Astrocyte (in vitro differentiated cells and primary cell): ENCODE measurements around the gene NPHS1. TPM values are rescaled to one million over a fixed set of nuclear protein-coding genes. Genes with fewer than 3 reads are reported as not detected.

ENCODE experiments used
- DNase-seq: peaks from one replicate; pipeline ENCODE4 v3.0.0-alpha.2; 2010; ENCODE audit warnings: low read depth
- FAIRE-seq: peaks from 2 replicates; lab custom pipeline; 2011; peaks lifted over from hg19 to GRCh38; lab: Jason Lieb, UNC
- H2AFZ ChIP-seq: 2 replicates; pipeline ENCODE4 v1.6.0; 2012; ENCODE audit warnings: low read depth, low read length, inconsistent platforms
- H3K27ac ChIP-seq: 2 replicates; pipeline ENCODE4 v1.5.1; 2011; ENCODE audit warnings: low read depth, low read length, inconsistent platforms
- H3K27me3 ChIP-seq: 2 replicates; pipeline ENCODE4 v1.6.0; 2011; ENCODE audit warnings: low read length, inconsistent platforms; ENCODE audit not compliant: insufficient read depth
- H3K36me3 ChIP-seq: 2 replicates; pipeline ENCODE4 v1.5.1; 2011; ENCODE audit warnings: low read length, inconsistent platforms; ENCODE audit not compliant: insufficient read depth
- H3K4me1 ChIP-seq: 2 replicates; pipeline ENCODE4 v1.5.1; 2011; ENCODE audit warnings: low read length, inconsistent platforms; ENCODE audit not compliant: insufficient read depth
- H3K4me2 ChIP-seq: 2 replicates; pipeline ENCODE4 v1.6.0; 2012; ENCODE audit warnings: low read length, inconsistent platforms
- H3K4me3 ChIP-seq: 2 replicates; pipeline ENCODE4 v1.5.1; 2011; ENCODE audit warnings: low read depth, mild to moderate bottlenecking, low read length, inconsistent platforms; ENCODE audit not compliant: insufficient read depth
- H3K79me2 ChIP-seq: 2 replicates; pipeline ENCODE4 v1.6.0; 2012; ENCODE audit warnings: mild to moderate bottlenecking, low read length, inconsistent platforms; ENCODE audit not compliant: insufficient read depth
- H3K9ac ChIP-seq: 2 replicates; pipeline ENCODE4 v1.6.0; 2012; ENCODE audit warnings: mild to moderate bottlenecking, low read length, inconsistent platforms
- H3K9me3 ChIP-seq: 2 replicates; pipeline ENCODE4 v1.5.1; 2012; ENCODE audit warnings: low read depth, mild to moderate bottlenecking, low read length, inconsistent platforms; ENCODE audit not compliant: insufficient read depth
- H4K20me1 ChIP-seq: 2 replicates; pipeline ENCODE4 v1.6.0; 2012; ENCODE audit warnings: low read length, inconsistent platforms; ENCODE audit not compliant: insufficient read depth
- H3K27ac Mint-ChIP-seq: one replicate; pipeline ENCODE4 v1.8.0; 2021; ENCODE audit warnings: mild to moderate bottlenecking, mixed read lengths; ENCODE audit not compliant: unreplicated experiment
- H3K27me3 Mint-ChIP-seq: one replicate; pipeline ENCODE4 v1.8.0; 2021; ENCODE audit warnings: low read depth, mixed read lengths; ENCODE audit not compliant: unreplicated experiment
- H3K36me3 Mint-ChIP-seq: one replicate; pipeline ENCODE4 v1.8.0; 2021; ENCODE audit warnings: low read depth, mixed read lengths; ENCODE audit not compliant: unreplicated experiment
- H3K4me1 Mint-ChIP-seq: one replicate; pipeline ENCODE4 v1.8.0; 2021; ENCODE audit warnings: low read depth, mixed read lengths; ENCODE audit not compliant: unreplicated experiment
- H3K4me3 Mint-ChIP-seq: one replicate; pipeline ENCODE4 v1.8.0; 2021; ENCODE audit warnings: mild to moderate bottlenecking, moderate library complexity, mixed read lengths; ENCODE audit not compliant: unreplicated experiment
- H3K9me3 Mint-ChIP-seq: one replicate; pipeline ENCODE4 v1.8.0; 2021; ENCODE audit warnings: mild to moderate bottlenecking, mixed read lengths; ENCODE audit not compliant: unreplicated experiment
- CTCF ChIP-seq: IDR thresholded peaks from 2 replicates; pipeline ENCODE4 v1.5.1; 2011; ENCODE audit warnings: low read depth, mild to moderate bottlenecking, inconsistent platforms, low read length, moderate library complexity; ENCODE audit not compliant: insufficient read depth
- EZH2 ChIP-seq: IDR thresholded peaks from 2 replicates; pipeline ENCODE4 v1.6.1; 2012; ENCODE audit warnings: mild to moderate bottlenecking, low read length, inconsistent platforms; ENCODE audit not compliant: insufficient read depth
- total RNA-seq: library from RNA; stranded (reverse); gene quantifications from 2 replicates; pipeline ENCODE4 v1.2.1, GENCODE V29; 2021

Gene NPHS1
- total RNA-seq, 1 donor from 2014 or later = not detected

DNA sequence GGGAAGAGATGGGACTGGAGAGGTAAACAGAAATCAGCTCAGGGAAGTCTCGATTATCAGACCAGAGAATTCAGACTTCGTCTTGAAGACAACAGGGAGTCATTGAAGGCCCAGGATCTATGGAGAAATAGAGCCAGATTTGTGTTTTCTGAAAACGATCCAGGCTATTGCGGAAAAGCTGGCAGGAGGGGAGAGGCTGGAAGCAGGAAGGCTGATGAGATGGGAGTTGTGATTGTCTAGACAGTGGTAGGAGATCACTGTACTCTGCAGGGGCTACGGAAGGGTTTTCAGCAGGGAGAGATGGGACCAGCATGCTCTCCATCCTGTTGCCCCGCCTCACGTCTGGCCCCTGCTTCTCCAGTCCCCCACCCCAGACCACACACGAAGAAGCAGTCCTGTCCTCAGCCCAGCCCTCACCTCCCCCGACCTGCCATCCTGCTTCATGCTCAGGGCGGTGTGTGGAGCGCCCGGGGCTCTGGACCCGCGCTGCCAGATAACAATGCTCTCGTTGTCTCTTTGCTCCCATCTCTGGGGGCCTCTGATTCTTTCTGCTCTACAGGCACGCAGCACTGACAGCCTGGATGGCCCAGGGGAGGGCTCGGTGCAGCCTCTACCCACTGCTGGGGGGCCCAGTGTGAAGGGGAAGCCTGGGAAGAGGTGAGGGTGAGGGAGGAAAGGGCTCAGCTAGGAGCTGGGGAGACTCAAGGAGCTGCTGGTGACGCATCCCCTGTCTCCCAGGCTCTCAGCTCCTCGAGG is 75.0 kb downstream of the NPHS1 start:
- peaks cover 4% of the 10 kb centered on the region for H3K36me3 Mint-ChIP-seq
- no peaks in the 10 kb centered on the region for H3K27me3 ChIP-seq
- H3K36me3 ChIP-seq = no peaks in the 10 kb centered on the region
- no peak overlapping the region for H3K9ac ChIP-seq
- H3K4me2 ChIP-seq = peak overlapping the region; percentile 93
- peaks cover 27% of the 10 kb centered on the region for H3K27me3 Mint-ChIP-seq
- peaks cover 13% of the 10 kb centered on the region for H3K4me1 ChIP-seq
- H3K27ac Mint-ChIP-seq = no peak overlapping the region
- TF ChIP-seq CTCF (no peak), EZH2 (no peak)
- no peak overlapping the region for H2AFZ ChIP-seq
- H4K20me1 ChIP-seq = peaks cover 9% of the 10 kb centered on the region
- H3K9me3 Mint-ChIP-seq = peaks cover 4% of the 10 kb centered on the region
- FAIRE-seq (no peak), DNase-seq (no peak)
- H3K4me3 Mint-ChIP-seq = peak overlapping the region; percentile 79
- H3K4me1 Mint-ChIP-seq = peaks cover 7% of the 10 kb centered on the region
- no peaks in the 10 kb centered on the region for H3K9me3 ChIP-seq
- peaks cover 5% of the 10 kb centered on the region for H3K79me2 ChIP-seq
- no peak overlapping the region for H3K27ac ChIP-seq
- H3K4me3 ChIP-seq = no peak overlapping the region

DNA sequence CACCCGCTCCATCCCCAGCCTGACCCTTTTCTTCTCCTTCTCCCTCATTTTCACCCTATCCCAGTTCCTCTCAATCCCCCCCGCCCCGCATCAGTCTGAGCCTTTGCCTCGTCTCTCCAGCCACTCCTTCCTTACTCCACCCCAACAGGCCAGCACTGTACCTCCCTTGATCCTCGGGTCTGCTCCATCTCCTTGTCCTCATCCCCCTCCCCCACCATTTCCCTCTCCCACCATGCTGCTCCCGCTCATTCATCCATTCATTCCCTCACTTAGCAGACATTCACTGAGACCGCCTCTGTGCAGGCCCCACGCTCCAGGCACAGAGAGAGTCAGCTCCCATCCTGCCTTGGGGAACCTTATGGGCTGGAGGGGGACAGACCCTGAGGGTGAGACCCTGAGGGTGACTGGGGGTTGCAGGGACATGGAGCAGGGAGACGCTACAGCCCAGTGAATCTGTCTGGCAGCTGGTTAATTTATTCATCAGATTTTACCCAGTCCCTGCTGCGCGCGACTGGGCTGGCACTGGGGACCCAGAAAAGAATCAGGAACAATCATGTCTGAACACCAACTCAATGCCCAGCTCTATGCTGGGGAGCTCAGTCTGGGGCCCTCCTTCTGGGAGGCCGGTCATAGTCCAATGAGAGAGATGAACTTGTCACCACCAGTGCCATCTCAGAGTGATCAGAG is 76.1 kb downstream of the NPHS1 start:
- peaks cover 23% of the 10 kb centered on the region for H3K27me3 Mint-ChIP-seq
- H2AFZ ChIP-seq = no peak overlapping the region

More for the DNA sequence above, 76.1 kb downstream of the NPHS1 start:
- H3K9me3 ChIP-seq = no peaks in the 10 kb centered on the region
- H3K4me1 ChIP-seq = peaks cover 13% of the 10 kb centered on the region
- H3K27ac ChIP-seq = no peak overlapping the region
- H3K27me3 ChIP-seq = no peaks in the 10 kb centered on the region
- no peak for TF ChIP-seq EZH2
- no peak for TF ChIP-seq CTCF
- DNase-seq = no peak
- peak overlapping the region; percentile 61 for H3K4me3 ChIP-seq
- FAIRE-seq = no peak
- H3K9me3 Mint-ChIP-seq = peaks cover 4% of the 10 kb centered on the region
- H3K36me3 Mint-ChIP-seq = peaks cover 3% of the 10 kb centered on the region
- H3K27ac Mint-ChIP-seq = peak overlapping the region; percentile 19
- H3K4me2 ChIP-seq = peak overlapping the region; percentile 93
- H3K4me1 Mint-ChIP-seq = peaks cover 7% of the 10 kb centered on the region
- peak overlapping the region; percentile 76 for H3K9ac ChIP-seq
- H4K20me1 ChIP-seq = peaks cover 9% of the 10 kb centered on the region
- peak overlapping the region; percentile 79 for H3K4me3 Mint-ChIP-seq
- peaks cover 5% of the 10 kb centered on the region for H3K79me2 ChIP-seq
- H3K36me3 ChIP-seq = no peaks in the 10 kb centered on the region

Other genes starting within 250 kb of the NPHS1 start
- 5.3 and 6.0 TPM in 2 replicates for gene HAUS5, start 239.8 kb downstream of the NPHS1 start, total RNA-seq
- 102 and 106 TPM in 2 replicates for gene RBM42, start 223.5 kb downstream of the NPHS1 start, total RNA-seq
- gene ETV2, start 210.8 kb downstream of the NPHS1 start, total RNA-seq = 0.45 TPM in 1 of 2 replicates, not detected in the other
- 326 and 344 TPM in 2 replicates for gene COX6B1, start 204.2 kb downstream of the NPHS1 start, total RNA-seq
- gene UPK1A, start 186.0 kb downstream of the NPHS1 start, total RNA-seq = 0.18 TPM in 1 of 2 replicates, not detected in the other
- not detected in 2 replicates for gene ZBTB32, start 147.9 kb downstream of the NPHS1 start, total RNA-seq
- gene KMT2B, start 134.5 kb downstream of the NPHS1 start, total RNA-seq = 28.7 and 29.0 TPM in 2 replicates
- 2.0 and 2.4 TPM in 2 replicates for gene IGFLR1, start 110.1 kb downstream of the NPHS1 start, total RNA-seq
- 15.7 and 16.6 TPM in 2 replicates for gene U2AF1L4, start 107.1 kb downstream of the NPHS1 start, total RNA-seq
- gene PSENEN, start 106.9 kb downstream of the NPHS1 start, total RNA-seq = 97.5 and 100 TPM in 2 replicates
- gene LIN37, start 103.9 kb downstream of the NPHS1 start, total RNA-seq = 12.7 and 15.6 TPM in 2 replicates
- gene HSPB6, start 95.5 kb downstream of the NPHS1 start, total RNA-seq = 1.2 and 1.9 TPM in 2 replicates
- 32.9 and 35.6 TPM in 2 replicates for gene PROSER3, start 94.3 kb downstream of the NPHS1 start, total RNA-seq
- 5.5 and 6.8 TPM in 2 replicates for gene ARHGAP33, start 76.9 kb downstream of the NPHS1 start, total RNA-seq
- not detected in 2 replicates for gene PRODH2, start 39.7 kb downstream of the NPHS1 start, total RNA-seq
- 0.12 and 0.18 TPM in 2 replicates for gene KIRREL2, start 4.4 kb upstream of the NPHS1 start, total RNA-seq
- 66.0 and 69.4 TPM in 2 replicates for gene APLP1, start 16.1 kb upstream of the NPHS1 start, total RNA-seq
- gene NFKBID, start 48.0 kb upstream of the NPHS1 start, total RNA-seq = 7.0 and 8.4 TPM in 2 replicates
- gene HCST, start 50.0 kb upstream of the NPHS1 start, total RNA-seq = 1.8 and 2.1 TPM in 2 replicates
- gene TYROBP, start 55.8 kb upstream of the NPHS1 start, total RNA-seq = not detected in 2 replicates
- 15.1 and 15.3 TPM in 2 replicates for gene LRFN3, start 83.9 kb upstream of the NPHS1 start, total RNA-seq
- 8.8 and 10.9 TPM in 2 replicates for gene SDHAF1, start 142.7 kb upstream of the NPHS1 start, total RNA-seq
- gene SYNE4, start 156.3 kb upstream of the NPHS1 start, total RNA-seq = 0.53 and 1.1 TPM in 2 replicates
- 25.9 and 27.3 TPM in 2 replicates for gene ALKBH6, start 161.7 kb upstream of the NPHS1 start, total RNA-seq
- 55.4 and 57.4 TPM in 2 replicates for gene CLIP3, start 180.4 kb upstream of the NPHS1 start, total RNA-seq
- 5.0 and 6.0 TPM in 2 replicates for gene THAP8, start 201.8 kb upstream of the NPHS1 start, total RNA-seq
- 1.1 and 2.4 TPM in 2 replicates for gene WDR62, start 202.4 kb upstream of the NPHS1 start, total RNA-seq